Fibroblast of skin of scalp (primary cell): ENCODE data around the gene ZNF655.

Experiments
- DNase-seq: peaks from one replicate; pipeline ENCODE4 v3.0.0-alpha.2; 2013

Gene ZNF655

GRCh38 chr7:99607548-99607947 is 49.1 kb downstream of the ZNF655 start:
- no peak for DNase-seq

GRCh38 chr7:99614495-99614894 is 56.1 kb downstream of the ZNF655 start:
- DNase-seq, result no peak

GRCh38 chr7:99615989-99616358 is 57.5 kb downstream of the ZNF655 start:
- no peak for DNase-seq

GRCh38 chr7:99616359-99617191 is 58.1 kb downstream of the ZNF655 start, which contains the start of gene ZSCAN25:
Gene ZSCAN25 (plus strand): TSS chr7:99616946. CDS start chr7:99619607, 2,661 bp downstream.
- DNase-seq, result peak; percentile 93

- no peak for DNase-seq
Observed at GRCh38 chr7:99617192-99617781, 58.8 kb downstream of the ZNF655 start.

GRCh38 chr7:99618726-99619125 is 60.3 kb downstream of the ZNF655 start:
- peak; percentile 23 for DNase-seq

GRCh38 chr7:99619571-99620130 is 61.2 kb downstream of the ZNF655 start:
- no peak for DNase-seq

GRCh38 chr7:99621271-99621670 is 62.8 kb downstream of the ZNF655 start:
- no peak for DNase-seq

GRCh38 chr7:99622596-99622995 is 64.2 kb downstream of the ZNF655 start:
- DNase-seq, result no peak

- DNase-seq, result no peak
Observed at GRCh38 chr7:99623091-99623693, 64.8 kb downstream of the ZNF655 start.

GRCh38 chr7:99623702-99624447 is 65.4 kb downstream of the ZNF655 start:
- DNase-seq, result no peak

GRCh38 chr7:99624484-99624883 is 66.0 kb downstream of the ZNF655 start:
- no peak for DNase-seq

- no peak for DNase-seq
Observed at GRCh38 chr7:99625321-99625720, 66.9 kb downstream of the ZNF655 start.

GRCh38 chr7:99625961-99626360 is 67.5 kb downstream of the ZNF655 start:
- no peak for DNase-seq
